ENCODE results near the gene MYRF. TPM values are rescaled to one million over a fixed set of nuclear protein-coding genes. Genes with fewer than 3 reads are reported as not detected.

Gene MYRF
- total and polyA plus RNA-seq, 9 of the 15 experiments (the other 6 are each of a cell fraction or from before 2014, with no cell fraction given), result 2.3 to 25.8 (median 7.1) TPM

DNA sequence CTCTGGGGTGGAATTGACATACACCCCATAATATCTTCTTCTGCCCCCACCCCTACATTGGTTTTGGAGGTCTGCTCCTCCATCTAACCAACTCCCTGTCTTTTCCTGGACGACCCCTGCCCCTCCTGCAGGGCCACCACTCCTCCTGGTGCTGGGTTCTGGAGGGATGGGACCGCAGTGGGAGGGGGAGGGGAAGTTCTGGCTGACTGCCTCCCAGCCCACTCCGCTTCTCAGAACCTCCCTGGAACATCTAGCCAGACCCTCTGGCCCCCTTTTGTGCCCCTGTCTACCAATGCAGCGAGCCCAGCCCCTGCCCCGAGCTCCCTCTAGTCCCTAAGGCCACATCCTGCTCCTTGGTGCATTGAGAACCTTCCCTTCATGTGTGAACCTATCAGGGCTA is 1.2 kb downstream of the MYRF start:
- Histone ChIP-seq H3K9ac (ENCODE audit: insufficient read depth in 1 of 2, low read depth in 2 of 2, low read length in 2 of 2) (peak overlapping the region; percentile 72 to 96), H3K27ac (ENCODE audit: extremely low read depth, low read depth, low read length) (peak overlapping the region; percentile 64; the same call in 1 of the 3 replicates), H3K79me2 (ENCODE audit: control insufficient read depth, insufficient read depth, low read length) (peaks cover 53% of the 10 kb centered on the region), H3K4me2 (ENCODE audit: insufficient read depth, low read length) (peak overlapping the region; percentile 81), H3K36me3 (ENCODE audit: control insufficient read depth, insufficient read depth, low read length) (no peaks in the 10 kb centered on the region), H3K4me3 (peak overlapping the region; percentile 56), H4K20me1 (replicated peaks; ENCODE audit: control insufficient read depth, insufficient read depth, low read length) (no peaks in the 10 kb centered on the region), H3K4me1 (replicated peaks in 1 of 2; ENCODE audit: control insufficient read depth in 2 of 2, insufficient read depth in 2 of 2, low read length in 2 of 2) (peaks cover 72 to 90% of the 10 kb centered on the region in 2 experiments), H3K9me1 (ENCODE audit: control insufficient read depth, insufficient read depth, low read length) (no peaks in the 10 kb centered on the region), H3K9me3 (replicated peaks; ENCODE audit: control insufficient read depth, insufficient read depth, low read depth, low read length) (no peaks in the 10 kb centered on the region), H2AFZ (ENCODE audit: low read depth, low read length) (no peak overlapping the region), H3K27me3 (ENCODE audit: control insufficient read depth in 2 of 2, insufficient read depth in 2 of 2, low read length in 2 of 2) (no peaks in the 10 kb centered on the region)
- TF ChIP-seq NR2F6 (CRISPR knock-in tag; IDR thresholded peaks at IDR 0.05) (no peak), ZNF354B (CRISPR knock-in tag; IDR thresholded peaks at IDR 0.05) (no peak), ZNF780A (CRISPR knock-in tag; IDR thresholded peaks at IDR 0.05) (no peak), ZNF76 (CRISPR knock-in tag; IDR thresholded peaks at IDR 0.05; ENCODE audit: borderline replicate concordance) (no peak), ZBED1 (IDR thresholded peaks at IDR 0.05) (no peak), RUNX1 (IDR thresholded peaks at IDR 0.05; ENCODE audit: low read depth) (no peak), U2AF1 (optimal IDR thresholded peaks at IDR 0.05; ENCODE audit: low read depth, low read length) (no peak), ZNF263 (CRISPR knock-in tag; IDR thresholded peaks at IDR 0.05; ENCODE audit: borderline replicate concordance) (no peak), CEBPG (CRISPR knock-in tag; IDR thresholded peaks at IDR 0.05) (no peak), CEBPG (tag; conservative IDR thresholded peaks at IDR 0.05 in 1 of 2, IDR thresholded peaks at IDR 0.05 in 1 of 2) (no peak), YBX1 (IDR thresholded peaks at IDR 0.05) (no peak), FOXP1 (CRISPR knock-in tag; IDR thresholded peaks at IDR 0.05) (no peak), SRF (CRISPR knock-in tag; IDR thresholded peaks at IDR 0.05) (no peak)
- TF ChIP-seq, protein P1, sequence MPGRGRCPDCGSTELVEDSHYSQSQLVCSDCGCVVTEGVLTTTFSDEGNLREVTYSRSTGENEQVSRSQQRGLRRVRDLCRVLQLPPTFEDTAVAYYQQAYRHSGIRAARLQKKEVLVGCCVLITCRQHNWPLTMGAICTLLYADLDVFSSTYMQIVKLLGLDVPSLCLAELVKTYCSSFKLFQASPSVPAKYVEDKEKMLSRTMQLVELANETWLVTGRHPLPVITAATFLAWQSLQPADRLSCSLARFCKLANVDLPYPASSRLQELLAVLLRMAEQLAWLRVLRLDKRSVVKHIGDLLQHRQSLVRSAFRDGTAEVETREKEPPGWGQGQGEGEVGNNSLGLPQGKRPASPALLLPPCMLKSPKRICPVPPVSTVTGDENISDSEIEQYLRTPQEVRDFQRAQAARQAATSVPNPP (IDR thresholded peaks at IDR 0.05; ENCODE audit: borderline replicate concordance, insufficient read depth, insufficient read length), result no peak
- TF ChIP-seq, protein P2, sequence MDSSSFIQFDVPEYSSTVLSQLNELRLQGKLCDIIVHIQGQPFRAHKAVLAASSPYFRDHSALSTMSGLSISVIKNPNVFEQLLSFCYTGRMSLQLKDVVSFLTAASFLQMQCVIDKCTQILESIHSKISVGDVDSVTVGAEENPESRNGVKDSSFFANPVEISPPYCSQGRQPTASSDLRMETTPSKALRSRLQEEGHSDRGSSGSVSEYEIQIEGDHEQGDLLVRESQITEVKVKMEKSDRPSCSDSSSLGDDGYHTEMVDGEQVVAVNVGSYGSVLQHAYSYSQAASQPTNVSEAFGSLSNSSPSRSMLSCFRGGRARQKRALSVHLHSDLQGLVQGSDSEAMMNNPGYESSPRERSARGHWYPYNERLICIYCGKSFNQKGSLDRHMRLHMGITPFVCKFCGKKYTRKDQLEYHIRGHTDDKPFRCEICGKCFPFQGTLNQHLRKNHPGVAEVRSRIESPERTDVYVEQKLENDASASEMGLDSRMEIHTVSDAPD (CRISPR knock-in tag; IDR thresholded peaks at IDR 0.05), result no peak
- TF ChIP-seq, protein P3, sequence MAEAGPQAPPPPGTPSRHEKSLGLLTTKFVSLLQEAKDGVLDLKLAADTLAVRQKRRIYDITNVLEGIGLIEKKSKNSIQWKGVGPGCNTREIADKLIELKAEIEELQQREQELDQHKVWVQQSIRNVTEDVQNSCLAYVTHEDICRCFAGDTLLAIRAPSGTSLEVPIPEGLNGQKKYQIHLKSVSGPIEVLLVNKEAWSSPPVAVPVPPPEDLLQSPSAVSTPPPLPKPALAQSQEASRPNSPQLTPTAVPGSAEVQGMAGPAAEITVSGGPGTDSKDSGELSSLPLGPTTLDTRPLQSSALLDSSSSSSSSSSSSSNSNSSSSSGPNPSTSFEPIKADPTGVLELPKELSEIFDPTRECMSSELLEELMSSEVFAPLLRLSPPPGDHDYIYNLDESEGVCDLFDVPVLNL (CRISPR knock-in tag; IDR thresholded peaks at IDR 0.05; ENCODE audit: low read depth), result no peak
- in situ Hi-C loops (cut with MboI) (no loop called here), intact Hi-C loops (cut with micrococcal nuclease) (no loop called here)
- BruUV-seq (replicated peaks), result no TSS peak
- DNase-seq (ENCODE audit: extremely low read depth in 1 of 4, low spot score in 3 of 4), result no peak
- POLR2A ChIA-PET, result interaction anchor here (0.6 kb wide), 1 partner anchor 39 kb away, joined by 3 read pairs; the partner anchor contains the start of gene TMEM258
- CTCF ChIA-PET (ENCODE audit: low intra/inter-chr PET ratio), result interaction anchor here (0.6 to 1.0 kb wide), 2 partner anchors 23 to 887 kb away, joined by 3 read pairs; no protein-coding TSS in a partner anchor
- FAIRE-seq, result no peak
- ATAC-seq, result no peak
- 58% methylated on average over 4 of the region's 5 CpGs for WGBS (ENCODE audit: insufficient coverage, low coverage, missing lambda C conversion rate)

Data from K562 (cell line).